ENCODE data around the gene IL1R2. TPM values are rescaled to one million over a fixed set of nuclear protein-coding genes. Genes with fewer than 3 reads are reported as not detected.
A peak's percentile ranks its signal among the peaks of the same experiment; 100 is the strongest.

The IL1R2 gene
- total and polyA plus RNA-seq, 2 of the 13 experiments (the other 11 are each of a cell fraction or from before 2014, with no cell fraction given), result 3.6 to 7.3 TPM

DNA sequence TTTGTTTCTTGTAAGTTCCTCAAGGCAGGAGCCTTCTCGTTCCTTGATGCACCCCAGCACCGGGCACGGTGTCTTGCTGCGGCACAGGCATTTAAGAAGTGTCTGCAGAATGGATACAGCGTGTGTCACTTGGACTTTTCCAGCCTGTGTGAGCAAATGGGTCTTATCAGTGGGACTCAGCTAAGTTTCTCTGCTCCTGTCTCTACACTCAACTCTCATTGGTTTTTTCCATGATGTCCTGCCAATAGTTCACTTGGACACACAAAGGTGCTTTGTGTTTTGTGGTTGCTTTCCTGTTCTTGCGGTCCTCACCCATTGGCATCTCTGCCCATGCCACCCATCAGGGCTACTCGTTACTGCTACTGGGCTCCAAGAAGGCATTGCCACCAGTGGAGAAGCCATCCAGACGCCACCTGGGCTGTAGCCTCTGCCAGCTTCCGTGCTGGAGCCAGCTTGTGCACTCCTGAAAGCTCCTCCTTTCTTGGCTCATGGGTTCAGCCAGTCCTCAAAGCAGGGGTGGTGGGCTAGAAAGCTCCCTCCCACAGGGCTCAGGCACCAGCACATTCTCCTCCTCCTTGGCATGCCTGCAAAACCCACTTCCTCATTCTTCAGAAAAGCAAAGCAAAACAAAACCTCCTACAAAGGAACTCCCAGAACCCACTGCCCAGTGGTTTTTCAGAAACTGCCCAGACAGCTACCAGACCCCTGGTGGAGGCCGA is 41.4 kb downstream of the IL1R2 start (continued):
- TF ChIP-seq, protein P1, sequence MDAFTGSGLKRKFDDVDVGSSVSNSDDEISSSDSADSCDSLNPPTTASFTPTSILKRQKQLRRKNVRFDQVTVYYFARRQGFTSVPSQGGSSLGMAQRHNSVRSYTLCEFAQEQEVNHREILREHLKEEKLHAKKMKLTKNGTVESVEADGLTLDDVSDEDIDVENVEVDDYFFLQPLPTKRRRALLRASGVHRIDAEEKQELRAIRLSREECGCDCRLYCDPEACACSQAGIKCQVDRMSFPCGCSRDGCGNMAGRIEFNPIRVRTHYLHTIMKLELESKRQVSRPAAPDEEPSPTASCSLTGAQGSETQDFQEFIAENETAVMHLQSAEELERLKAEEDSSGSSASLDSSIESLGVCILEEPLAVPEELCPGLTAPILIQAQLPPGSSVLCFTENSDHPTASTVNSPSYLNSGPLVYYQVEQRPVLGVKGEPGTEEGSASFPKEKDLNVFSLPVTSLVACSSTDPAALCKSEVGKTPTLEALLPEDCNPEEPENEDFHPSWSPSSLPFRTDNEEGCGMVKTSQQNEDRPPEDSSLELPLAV (CRISPR knock-in tag; conservative IDR thresholded peaks at IDR 0.05; ENCODE audit: low read depth), result no peak
- TF ChIP-seq BHLHE40 (IDR thresholded peaks at IDR 0.05; ENCODE audit: low read length) (no peak), ZFP1 (CRISPR knock-in tag; IDR thresholded peaks at IDR 0.05) (no peak), DPF2 (CRISPR knock-in tag; IDR thresholded peaks at IDR 0.05; ENCODE audit: borderline replicate concordance, low read depth) (peak; percentile 47; the same call in 1 of the 2 replicates), SRY (CRISPR knock-in tag; IDR thresholded peaks at IDR 0.05) (0 out of 2 replicates have a peak, but pooled peaks have one; percentile 69), HNF4G (IDR thresholded peaks at IDR 0.05; ENCODE audit: borderline replicate concordance, low read depth, low read length) (no peak), HNF4G (CRISPR knock-in tag; IDR thresholded peaks at IDR 0.05; ENCODE audit: borderline replicate concordance, low read depth) (no peak), ZKSCAN1 (IDR thresholded peaks at IDR 0.05; ENCODE audit: low read length) (no peak), SMAD3 (CRISPR knock-in tag; IDR thresholded peaks at IDR 0.05) (no peak), GLI4 (CRISPR knock-in tag; IDR thresholded peaks at IDR 0.05; ENCODE audit: borderline replicate concordance) (no peak), CEBPZ (IDR thresholded peaks at IDR 0.05; ENCODE audit: low read length) (no peak), ZNF496 (CRISPR knock-in tag; IDR thresholded peaks at IDR 0.05; ENCODE audit: insufficient replicate concordance) (no peak), HINFP (CRISPR knock-in tag; IDR thresholded peaks at IDR 0.05; ENCODE audit: low read depth) (no peak), MTA1 (CRISPR knock-in tag; IDR thresholded peaks at IDR 0.05; ENCODE audit: borderline replicate concordance) (peak; percentile 29; the same call in 1 of the 2 replicates), ESRRA (CRISPR knock-in tag; IDR thresholded peaks at IDR 0.05; ENCODE audit: low read depth) (no peak), ZNF605 (CRISPR knock-in tag; IDR thresholded peaks at IDR 0.05) (peak; percentile 65), SATB2 (CRISPR knock-in tag; IDR thresholded peaks at IDR 0.05) (no peak), KLF13 (CRISPR knock-in tag; IDR thresholded peaks at IDR 0.05) (no peak), ZNF580 (CRISPR knock-in tag; IDR thresholded peaks at IDR 0.05; ENCODE audit: borderline replicate concordance, low read depth) (no peak)
- TF ChIP-seq, protein P2, sequence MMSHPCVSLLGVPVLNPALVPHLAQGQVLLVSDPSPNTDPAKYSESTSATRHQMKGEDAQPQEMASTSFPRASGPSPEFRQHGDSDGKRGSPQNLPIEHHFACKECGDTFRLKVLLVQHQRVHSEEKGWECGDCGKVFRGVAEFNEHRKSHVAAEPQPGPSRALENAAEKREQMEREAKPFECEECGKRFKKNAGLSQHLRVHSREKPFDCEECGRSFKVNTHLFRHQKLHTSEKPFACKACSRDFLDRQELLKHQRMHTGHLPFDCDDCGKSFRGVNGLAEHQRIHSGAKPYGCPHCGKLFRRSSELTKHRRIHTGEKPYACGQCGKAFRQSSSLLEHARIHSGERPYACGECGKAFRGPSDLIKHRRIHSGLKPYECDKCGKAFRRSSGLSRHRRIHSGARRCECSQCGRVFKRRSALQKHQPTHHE (CRISPR knock-in tag; IDR thresholded peaks at IDR 0.05; ENCODE audit: borderline replicate concordance), result no peak
- TF ChIP-seq, protein P3, sequence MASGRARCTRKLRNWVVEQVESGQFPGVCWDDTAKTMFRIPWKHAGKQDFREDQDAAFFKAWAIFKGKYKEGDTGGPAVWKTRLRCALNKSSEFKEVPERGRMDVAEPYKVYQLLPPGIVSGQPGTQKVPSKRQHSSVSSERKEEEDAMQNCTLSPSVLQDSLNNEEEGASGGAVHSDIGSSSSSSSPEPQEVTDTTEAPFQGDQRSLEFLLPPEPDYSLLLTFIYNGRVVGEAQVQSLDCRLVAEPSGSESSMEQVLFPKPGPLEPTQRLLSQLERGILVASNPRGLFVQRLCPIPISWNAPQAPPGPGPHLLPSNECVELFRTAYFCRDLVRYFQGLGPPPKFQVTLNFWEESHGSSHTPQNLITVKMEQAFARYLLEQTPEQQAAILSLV (CRISPR knock-in tag; IDR thresholded peaks at IDR 0.05; ENCODE audit: borderline replicate concordance), result no peak
